Measurements from ENCODE around the gene ENTHD1.

Gene ENTHD1

GRCh38 chr22:39728236-39728860 is 165.2 kb downstream of the ENTHD1 start:
- no peaks in the 10 kb centered on the region for H3K36me3 ChIP-seq (ENCODE audit: control insufficient read depth in 2 of 2, insufficient read depth in 1 of 2, low read length in 2 of 2)
- H3K4me3 ChIP-seq (ENCODE audit: low read depth, low read length) = no peak overlapping the region
- ChIA-PET POLR2A (no interaction called here), CTCF (no interaction called here)
- peaks cover 2% of the 10 kb centered on the region; the same call in 1 of the 2 replicates for H3K4me1 ChIP-seq (ENCODE audit: control insufficient read depth, insufficient read depth, low read length)
- H3K9me3 ChIP-seq (ENCODE audit: control insufficient read depth, insufficient read depth, low read depth, low read length) = no peaks in the 10 kb centered on the region
- TF ChIP-seq ZNF555 (tag by site-specific recombination; conservative IDR thresholded peaks at IDR 0.05) (no peak), ZNF324 (tag by site-specific recombination; IDR thresholded peaks at IDR 0.05) (no peak), PRDM1 (tag by site-specific recombination; IDR thresholded peaks at IDR 0.05) (no peak), ZNF549 (tag by site-specific recombination; IDR thresholded peaks at IDR 0.05) (no peak), ZNF621 (tag by site-specific recombination; IDR thresholded peaks at IDR 0.05) (no peak), ZNF266 (tag by site-specific recombination; IDR thresholded peaks at IDR 0.05; ENCODE audit: low read depth) (no peak), ZNF121 (tag by site-specific recombination; IDR thresholded peaks at IDR 0.05) (no peak), KLF1 (tag by site-specific recombination; IDR thresholded peaks at IDR 0.05) (no peak), ZNF292 (tag by site-specific recombination; IDR thresholded peaks at IDR 0.05; ENCODE audit: borderline replicate concordance, low read depth) (no peak), EGR2 (tag by site-specific recombination; IDR thresholded peaks at IDR 0.05; ENCODE audit: low read depth) (no peak), ZNF37A (tag by site-specific recombination; IDR thresholded peaks at IDR 0.05) (no peak), ZBTB49 (tag by site-specific recombination; IDR thresholded peaks at IDR 0.05; ENCODE audit: low read depth) (no peak), ZNF426 (tag by site-specific recombination; IDR thresholded peaks at IDR 0.05) (no peak)
- H3K27ac ChIP-seq (ENCODE audit: extremely low read depth, low read depth, low read length) = no peak overlapping the region

DNA sequence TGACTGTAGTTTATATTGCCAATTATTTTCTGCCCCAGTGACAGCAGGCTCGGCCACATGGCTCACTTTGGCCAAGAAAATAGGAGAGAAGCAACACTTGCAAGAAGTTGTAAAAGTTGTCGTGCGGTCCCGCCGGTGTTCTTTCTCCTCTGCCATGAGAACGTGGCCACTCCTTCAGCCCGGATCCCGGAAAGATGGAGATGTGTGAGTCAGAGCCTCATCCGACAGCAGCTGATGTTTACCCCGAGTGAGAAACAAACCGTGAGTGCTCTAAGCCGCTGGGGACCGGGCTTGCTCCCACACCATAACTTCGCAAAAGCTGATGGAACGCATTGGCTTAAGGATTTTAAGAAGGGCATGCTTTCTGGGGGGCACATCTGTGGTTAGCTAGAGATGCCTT is 166.0 kb downstream of the ENTHD1 start:
- peaks cover 2% of the 10 kb centered on the region; the same call in 1 of the 2 replicates for H3K4me1 ChIP-seq (ENCODE audit: control insufficient read depth, insufficient read depth, low read length)
- no peak overlapping the region for H3K27ac ChIP-seq (ENCODE audit: extremely low read depth, low read depth, low read length)
- no peak overlapping the region for H3K4me3 ChIP-seq (ENCODE audit: low read depth, low read length)
- ChIA-PET POLR2A (no interaction called here), CTCF (interaction anchor here (0.5 kb wide), 1 partner anchor 298 kb away, joined by 3 read pairs; no protein-coding TSS in a partner anchor)
- TF ChIP-seq ZNF23 (tag by site-specific recombination; IDR thresholded peaks at IDR 0.05; ENCODE audit: borderline replicate concordance) (no peak), ZBTB6 (tag by site-specific recombination; IDR thresholded peaks at IDR 0.05) (no peak), OSR2 (tag by site-specific recombination; IDR thresholded peaks at IDR 0.05) (no peak), ATF2 (tag by site-specific recombination; IDR thresholded peaks at IDR 0.05; ENCODE audit: low read depth) (no peak), ZNF571 (tag by site-specific recombination; IDR thresholded peaks at IDR 0.05) (no peak)
- H3K36me3 ChIP-seq (ENCODE audit: control insufficient read depth in 2 of 2, insufficient read depth in 1 of 2, low read length in 2 of 2) = no peaks in the 10 kb centered on the region
- no peaks in the 10 kb centered on the region for H3K9me3 ChIP-seq (ENCODE audit: control insufficient read depth, insufficient read depth, low read depth, low read length)
